ENCODE results near the gene CD3D.

Gene CD3D

GRCh38 chr11:118295815-118296454, 46.6 kb downstream of the CD3D start:
- peak; percentile 38 for DNase-seq

- no peak for DNase-seq
Measured at GRCh38 chr11:118295199-118295598, 47.3 kb downstream of the CD3D start.

- DNase-seq: no peak
Measured at GRCh38 chr11:118294053-118294452, 48.5 kb downstream of the CD3D start.

GRCh38 chr11:118291477-118292135, 50.9 kb downstream of the CD3D start:
- DNase-seq: no peak

- DNase-seq: peak; percentile 33
Measured at GRCh38 chr11:118290923-118291322, 51.6 kb downstream of the CD3D start.

- DNase-seq: no peak
Measured at GRCh38 chr11:118289401-118289800, 53.1 kb downstream of the CD3D start.
